Activated CD4-positive, alpha-beta T cell treated with anti-CD3 and anti-CD28 coated beads for 36 hours (primary cell): Measurements from ENCODE around the gene TET3. TPM values are rescaled to one million over a fixed set of nuclear protein-coding genes. Genes with fewer than 3 reads are reported as not detected.
A peak's percentile ranks its signal among the peaks of the same experiment; 100 is the strongest.

Experiments used
- ATAC-seq: fragments of 200-7000 bp; cut with Tn5 transposase; one replicate; pipeline ENCODE4 v1.10.0; 2021; ENCODE audit warnings: mild to moderate bottlenecking, moderate library complexity
- CTCF ChIA-PET: fragments of 350-600 bp; sonication (Branson Sonifier 250); formaldehyde crosslinking; loops from one replicate; lab custom pipeline; 2021; ENCODE audit warnings: antibody characterized with exemption; lab: Charles Lee
- POLR2A ChIA-PET: fragments of 350-600 bp; sonication (Branson Sonifier 250); formaldehyde crosslinking; loops from one replicate; lab custom pipeline; 2021; ENCODE audit warnings: antibody characterized with exemption, inconsistent platforms; lab: Charles Lee
- DNase-seq: peaks from one replicate; pipeline ENCODE4 v3.0.0-alpha.2; 2020
- H3K27ac Mint-ChIP-seq: one replicate; pipeline ENCODE4 v1.8.0; 2021; ENCODE audit warnings: mixed read lengths
- H3K27me3 Mint-ChIP-seq: one replicate; pipeline ENCODE4 v1.8.0; 2021; ENCODE audit warnings: mixed read lengths
- H3K36me3 Mint-ChIP-seq: one replicate; pipeline ENCODE4 v1.8.0; 2021; ENCODE audit warnings: low read depth, mixed read lengths
- H3K4me1 Mint-ChIP-seq: one replicate; pipeline ENCODE4 v1.8.0; 2021; ENCODE audit warnings: mixed read lengths
- H3K4me3 Mint-ChIP-seq: one replicate; pipeline ENCODE4 v1.8.0; 2021; ENCODE audit warnings: mild to moderate bottlenecking, moderate library complexity, mixed read lengths
- H3K9me3 Mint-ChIP-seq: one replicate; pipeline ENCODE4 v1.8.0; 2021; ENCODE audit warnings: low read depth, mixed read lengths
- intact Hi-C, 2 experiments: fragments of 100-400 bp; cut with DNase I in 1 of 2; cut with micrococcal nuclease in 1 of 2; formaldehyde crosslinking; loops; one replicate each; pipeline versions ENCODE4 v1.14.2 to v1.15.1; 2022 to 2024; cut with DNase I, micrococcal nuclease
- total RNA-seq, 2 experiments: library from RNA; stranded (reverse); gene quantifications; one replicate each; pipeline ENCODE4 v1.2.3, GENCODE V29; 2021

TET3 gene
- total RNA-seq, 2 experiments from 2014 or later: 15.0 to 17.3 TPM

DNA sequence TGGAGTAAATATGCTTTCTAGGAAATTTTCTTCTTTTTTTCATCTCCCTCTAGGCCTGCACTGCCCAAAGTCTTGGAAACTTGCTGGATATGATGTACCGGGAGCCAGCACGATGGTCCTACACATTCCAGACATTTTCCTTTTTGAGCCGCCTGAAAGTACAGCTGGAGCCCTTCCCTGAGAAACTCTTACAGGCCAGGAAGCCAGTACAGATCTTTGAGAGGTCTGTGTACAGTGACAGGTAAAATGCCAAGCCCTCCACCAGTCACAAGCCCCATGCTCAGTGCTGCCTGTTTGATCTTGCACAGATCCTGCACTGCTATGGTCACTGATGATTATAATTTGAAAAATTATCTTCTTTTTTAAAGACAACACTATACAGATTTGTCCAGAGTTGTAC lies 38.0 kb upstream of the TET3 start:
- H3K27ac Mint-ChIP-seq: no peak overlapping the region
- CTCF ChIA-PET: interaction anchor here (1.0 kb wide), 1 partner anchor 13 kb away, joined by 3 read pairs; no protein-coding TSS in a partner anchor

DNA sequence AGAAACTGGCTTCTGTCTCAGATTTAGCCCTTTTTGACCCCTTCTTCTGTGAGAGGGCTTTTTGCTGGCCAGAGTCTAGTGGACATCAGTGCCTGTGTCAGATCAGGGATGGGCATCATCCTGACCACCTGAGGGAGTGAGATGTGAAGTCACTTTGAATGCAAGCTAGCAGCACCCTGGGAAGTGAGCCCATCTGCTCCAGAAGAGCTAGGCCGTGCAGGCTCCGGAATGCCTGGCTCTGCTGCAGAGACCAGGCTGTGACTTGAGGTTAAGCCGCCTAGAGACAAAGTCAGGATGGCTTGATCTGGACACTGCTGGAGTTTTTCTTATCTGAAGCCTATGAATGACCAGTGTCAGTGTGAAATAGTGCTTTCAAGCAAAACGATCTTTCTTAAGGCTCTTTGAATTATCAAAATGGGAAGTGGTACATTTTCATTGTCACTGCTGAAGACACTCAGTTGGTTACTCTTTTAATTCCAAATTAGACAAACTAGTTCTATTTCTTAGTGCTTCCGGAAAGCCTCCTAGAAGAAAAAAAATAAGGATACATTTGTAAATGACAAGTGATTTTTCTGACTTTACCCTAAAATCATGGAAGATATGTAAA lies 37.2 kb upstream of the TET3 start:
- no peak for ATAC-seq
- ChIA-PET POLR2A (no interaction called here), CTCF (interaction anchor here (1.0 kb wide), 1 partner anchor 14 kb away, joined by 3 read pairs; no protein-coding TSS in a partner anchor)
- H3K4me3 Mint-ChIP-seq: no peak overlapping the region
- H3K27me3 Mint-ChIP-seq: no peaks in the 10 kb centered on the region
- H3K27ac Mint-ChIP-seq: no peak overlapping the region
- peaks cover 92% of the 10 kb centered on the region for H3K4me1 Mint-ChIP-seq
- no peaks in the 10 kb centered on the region for H3K9me3 Mint-ChIP-seq
- intact Hi-C loops: no loop called here
- DNase-seq: no peak
- peaks cover 59% of the 10 kb centered on the region for H3K36me3 Mint-ChIP-seq

More for the DNA sequence above, 38.0 kb upstream of the TET3 start:
- Mint-ChIP-seq H3K9me3 (no peaks in the 10 kb centered on the region), H3K4me3 (no peak overlapping the region), H3K27me3 (no peaks in the 10 kb centered on the region), H3K36me3 (peaks cover 53% of the 10 kb centered on the region), H3K4me1 (peaks cover 88% of the 10 kb centered on the region)
- no peak for DNase-seq
- no peak for ATAC-seq
- POLR2A ChIA-PET: no interaction called here
- intact Hi-C loops: no loop called here

DNA sequence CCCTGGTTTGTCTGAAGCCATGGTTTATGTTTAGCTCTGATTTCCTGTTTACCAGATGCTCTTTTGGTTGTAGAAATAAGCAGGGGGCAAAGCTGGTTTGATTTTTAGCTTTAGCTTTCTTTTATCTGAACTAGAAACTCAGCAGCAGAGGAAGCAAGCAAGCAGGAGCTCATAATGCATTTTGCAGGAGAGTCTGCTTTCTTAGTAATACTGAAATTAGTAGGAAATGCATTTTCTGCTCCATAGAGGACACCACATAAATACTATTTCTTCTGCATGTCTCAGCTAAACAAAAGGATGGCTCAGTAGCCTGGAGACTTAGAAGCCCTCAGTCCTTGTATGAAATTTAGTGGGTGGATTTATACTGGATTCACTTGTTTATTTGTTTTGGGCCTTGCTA lies 34.9 kb upstream of the TET3 start:
- DNase-seq (no peak), ATAC-seq (peak; percentile 42)
- Mint-ChIP-seq H3K27me3 (no peaks in the 10 kb centered on the region), H3K4me1 (peaks cover 81% of the 10 kb centered on the region), H3K27ac (no peak overlapping the region), H3K36me3 (peaks cover 57% of the 10 kb centered on the region), H3K9me3 (no peaks in the 10 kb centered on the region), H3K4me3 (no peak overlapping the region)
- intact Hi-C loops: no loop called here
- CTCF ChIA-PET: interaction anchor here (1.1 to 1.5 kb wide), 6 partner anchors 8 to 202 kb away, joined by 3 to 6 read pairs (median 4); no protein-coding TSS in a partner anchor
- POLR2A ChIA-PET: interaction anchor here (1.2 kb wide), 1 partner anchor 14 kb away, joined by 3 read pairs; no protein-coding TSS in a partner anchor

DNA sequence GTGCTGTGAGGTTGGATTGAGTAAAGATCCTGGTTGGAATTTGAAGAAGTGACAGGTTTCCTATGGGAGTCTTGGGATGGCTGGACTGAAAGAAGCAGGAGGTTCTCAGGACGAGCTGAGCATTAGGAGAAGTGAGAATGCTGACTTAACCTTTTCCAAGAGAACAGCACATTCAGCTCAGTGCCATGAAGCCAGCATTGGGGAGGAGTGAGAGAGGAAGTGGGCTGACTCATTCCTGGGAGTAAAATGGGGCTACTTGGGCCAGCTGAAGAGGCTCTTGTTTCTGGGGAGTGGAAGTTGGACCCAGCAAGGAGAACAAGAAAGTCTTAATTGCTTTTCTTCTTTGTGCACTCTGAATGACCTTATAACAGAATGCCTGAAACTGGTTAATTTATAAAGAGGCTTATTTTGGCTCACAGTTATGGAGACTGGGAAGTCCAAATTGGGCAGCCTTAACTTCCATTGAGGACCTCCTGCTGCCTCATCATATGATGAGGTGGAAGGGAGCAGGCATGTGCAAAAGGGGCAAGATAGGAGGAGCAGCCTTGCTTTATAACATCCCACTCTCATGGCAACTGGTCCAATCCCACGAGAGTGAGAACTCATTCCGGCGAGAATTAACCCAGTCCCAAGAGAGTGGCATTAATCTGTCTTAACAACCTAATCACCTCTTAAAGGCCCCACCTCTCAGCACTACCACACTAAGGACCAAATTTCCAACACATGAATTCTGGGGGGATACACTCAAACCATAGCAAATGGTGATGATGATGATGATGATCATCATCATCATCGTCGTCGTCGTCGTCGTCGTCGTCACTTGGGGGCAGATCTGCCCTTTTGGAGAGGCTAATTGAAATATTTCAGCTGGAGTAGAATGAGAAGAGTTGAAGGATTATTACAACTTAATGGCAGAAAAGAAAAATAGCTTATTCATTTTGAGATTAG lies 31.9 kb upstream of the TET3 start:
- Mint-ChIP-seq H3K9me3 (no peaks in the 10 kb centered on the region), H3K27ac (peak overlapping the region; percentile 77), H3K4me1 (peaks cover 63% of the 10 kb centered on the region), H3K27me3 (no peaks in the 10 kb centered on the region), H3K4me3 (peak overlapping the region; percentile 6), H3K36me3 (peaks cover 65% of the 10 kb centered on the region)
- CTCF ChIA-PET: interaction anchor here (0.7 to 1.5 kb wide), 2 partner anchors 17 to 29 kb away, joined by 3 to 6 read pairs; no protein-coding TSS in a partner anchor
- POLR2A ChIA-PET: no interaction called here
- intact Hi-C loops: no loop called here
- no peak for ATAC-seq
- DNase-seq: no peak

DNA sequence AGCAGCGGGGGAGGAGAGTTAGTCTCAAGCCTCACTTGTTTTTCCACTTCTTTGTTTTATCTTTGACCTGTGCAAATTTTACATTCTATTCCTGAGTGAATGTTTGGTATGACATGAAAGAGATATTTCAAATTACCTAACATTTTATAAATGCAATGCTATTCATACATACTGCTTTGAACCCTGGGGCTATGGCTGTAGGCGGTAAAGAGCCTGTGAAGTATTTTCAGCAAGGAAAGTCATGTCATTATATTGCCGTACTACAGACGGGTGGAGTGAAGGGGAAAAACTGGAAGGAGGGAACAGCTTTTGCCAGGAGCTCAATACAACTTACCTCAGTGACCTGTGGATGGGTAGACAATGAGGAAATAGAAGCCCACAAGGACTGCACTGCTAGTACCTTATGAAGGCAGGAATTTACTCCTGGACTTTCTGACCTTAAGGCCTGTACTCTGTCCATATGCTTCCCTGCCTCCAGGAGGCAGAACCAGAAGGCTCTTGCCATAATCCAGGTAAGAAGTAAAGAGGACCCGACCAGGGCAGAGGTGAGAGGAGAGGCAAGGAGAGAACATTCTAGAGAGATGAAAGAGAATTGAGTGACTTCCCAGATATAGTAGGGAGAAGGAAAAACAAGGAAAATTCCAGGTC lies 28.4 kb upstream of the TET3 start:
- no peaks in the 10 kb centered on the region for H3K9me3 Mint-ChIP-seq
- ATAC-seq (no peak), DNase-seq (no peak)
- ChIA-PET POLR2A (no interaction called here), CTCF (interaction anchor here (1.6 kb wide), 1 partner anchor 12 kb away, joined by 4 read pairs; no protein-coding TSS in a partner anchor)
- intact Hi-C loops: no loop called here
- peaks cover 67% of the 10 kb centered on the region for H3K36me3 Mint-ChIP-seq
- no peak overlapping the region for H3K27ac Mint-ChIP-seq
- H3K27me3 Mint-ChIP-seq: no peaks in the 10 kb centered on the region
- no peak overlapping the region for H3K4me3 Mint-ChIP-seq
- H3K4me1 Mint-ChIP-seq: peaks cover 36% of the 10 kb centered on the region

DNA sequence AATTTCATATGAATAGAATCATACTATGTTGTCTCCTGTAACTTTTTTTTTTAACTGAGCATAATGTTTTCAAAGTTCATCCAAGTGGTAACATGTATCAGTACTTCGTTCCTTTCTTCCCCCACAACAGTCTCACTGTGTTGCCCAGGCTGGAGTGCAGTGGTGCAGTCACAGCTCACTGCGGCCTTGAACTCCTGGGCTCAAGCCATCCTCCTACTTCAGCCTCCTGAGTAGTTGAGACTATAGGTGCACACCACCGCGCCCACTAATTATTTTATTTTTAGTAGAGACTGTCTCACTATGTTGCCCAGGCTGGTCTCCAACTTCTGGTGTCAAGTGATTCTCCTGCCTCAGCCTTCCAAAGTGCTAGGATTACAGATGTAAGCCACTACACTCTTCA lies 23.4 kb upstream of the TET3 start:
- Mint-ChIP-seq H3K27ac (no peak overlapping the region), H3K36me3 (peaks cover 45% of the 10 kb centered on the region), H3K4me3 (no peak overlapping the region), H3K4me1 (peaks cover 45% of the 10 kb centered on the region), H3K27me3 (no peaks in the 10 kb centered on the region), H3K9me3 (peaks cover 5% of the 10 kb centered on the region)
- no peak for ATAC-seq
- DNase-seq: no peak
- ChIA-PET CTCF (interaction anchor here (0.8 kb wide), 1 partner anchor 10 kb away, joined by 4 read pairs; no protein-coding TSS in a partner anchor), POLR2A (no interaction called here)
- intact Hi-C loops: no loop called here

DNA sequence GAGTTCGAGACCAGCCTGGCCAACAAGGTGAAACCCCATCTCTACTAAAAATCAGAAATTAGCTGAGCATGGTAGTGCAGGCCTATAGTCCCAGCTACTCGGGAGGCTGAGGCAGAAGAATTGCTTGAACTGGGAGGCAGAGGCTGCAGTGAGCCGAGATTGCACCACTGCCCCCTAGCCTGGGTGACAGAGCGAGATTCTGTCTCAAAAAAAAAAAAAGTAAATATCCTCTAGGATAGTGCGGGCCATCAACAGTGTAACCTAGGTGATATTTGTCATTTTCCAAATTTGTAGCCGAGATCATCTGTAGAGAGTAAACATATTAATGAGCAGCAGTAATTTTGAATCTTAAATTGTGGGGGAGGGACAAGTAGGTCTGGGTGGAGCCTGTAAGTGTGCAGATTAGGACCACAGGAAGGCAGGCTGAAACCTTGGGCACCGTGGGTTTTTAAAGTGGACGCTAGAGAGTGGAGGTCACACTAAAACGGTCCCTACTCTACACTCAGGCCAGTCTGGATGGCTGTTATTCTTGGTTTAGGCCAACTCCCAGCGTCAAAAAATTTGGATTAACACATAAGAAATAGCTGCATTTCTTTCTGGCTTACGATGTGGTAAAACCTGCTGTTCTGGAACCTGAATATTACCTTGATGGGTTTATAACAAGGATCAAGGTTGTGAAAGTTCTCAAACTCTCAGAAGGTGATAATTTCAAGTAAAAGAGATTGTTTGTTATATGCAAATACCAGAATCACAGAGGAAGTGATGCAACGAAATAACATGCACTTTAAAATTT lies 22.7 kb upstream of the TET3 start:
- peaks cover 5% of the 10 kb centered on the region for H3K9me3 Mint-ChIP-seq
- ATAC-seq (no peak), DNase-seq (no peak)
- peaks cover 39% of the 10 kb centered on the region for H3K36me3 Mint-ChIP-seq
- ChIA-PET CTCF (no interaction called here), POLR2A (no interaction called here)
- H3K4me3 Mint-ChIP-seq: no peak overlapping the region
- no peaks in the 10 kb centered on the region for H3K27me3 Mint-ChIP-seq
- H3K4me1 Mint-ChIP-seq: peaks cover 42% of the 10 kb centered on the region
- no peak overlapping the region for H3K27ac Mint-ChIP-seq
- intact Hi-C loops: loop anchor here in 1 of 2 experiments (2.0 kb wide), 1 partner anchor 23 kb away; the partner anchor contains the start of gene TET3

DNA sequence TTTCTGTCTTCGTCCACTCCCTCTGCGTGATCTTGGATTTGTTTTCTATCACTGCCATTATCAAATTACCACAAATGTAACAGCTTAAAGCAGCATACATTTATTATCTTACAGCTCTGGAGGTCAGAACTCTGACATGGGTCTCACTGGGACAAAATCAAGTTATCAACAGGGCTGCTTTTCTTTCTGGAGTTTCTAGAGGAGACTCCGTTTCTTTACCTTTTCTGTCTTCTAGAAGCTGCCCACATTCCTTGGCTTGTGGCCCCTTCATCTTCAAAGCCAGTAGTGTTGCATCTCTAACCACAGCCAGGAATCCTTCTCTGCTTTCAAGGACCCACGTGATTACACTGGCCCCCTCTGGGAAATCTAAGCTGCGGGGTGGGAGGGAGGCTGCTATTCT lies 21.9 kb upstream of the TET3 start:
- peaks cover 5% of the 10 kb centered on the region for H3K9me3 Mint-ChIP-seq
- no peaks in the 10 kb centered on the region for H3K27me3 Mint-ChIP-seq
- peaks cover 40% of the 10 kb centered on the region for H3K4me1 Mint-ChIP-seq
- CTCF ChIA-PET: interaction anchor here (1.0 to 1.5 kb wide), 2 partner anchors 24 to 54 kb away, joined by 3 to 4 read pairs; no protein-coding TSS in a partner anchor
- H3K4me3 Mint-ChIP-seq: no peak overlapping the region
- no peak for ATAC-seq
- peaks cover 35% of the 10 kb centered on the region for H3K36me3 Mint-ChIP-seq
- intact Hi-C loops: loop anchor here (1.0 to 2.0 kb wide), 7 partner anchors 9 to 131 kb away; partner anchors contain the start of genes DGUOK (in 1 of the 2) and TET3 (in 1 of the 2)
- peak overlapping the region; percentile 90 for H3K27ac Mint-ChIP-seq
- POLR2A ChIA-PET: interaction anchor here (1.1 to 1.4 kb wide), 2 partner anchors 13 to 36 kb away, joined by 3 to 6 read pairs; partner anchors contain the start of gene DGUOK
- DNase-seq: no peak

DNA sequence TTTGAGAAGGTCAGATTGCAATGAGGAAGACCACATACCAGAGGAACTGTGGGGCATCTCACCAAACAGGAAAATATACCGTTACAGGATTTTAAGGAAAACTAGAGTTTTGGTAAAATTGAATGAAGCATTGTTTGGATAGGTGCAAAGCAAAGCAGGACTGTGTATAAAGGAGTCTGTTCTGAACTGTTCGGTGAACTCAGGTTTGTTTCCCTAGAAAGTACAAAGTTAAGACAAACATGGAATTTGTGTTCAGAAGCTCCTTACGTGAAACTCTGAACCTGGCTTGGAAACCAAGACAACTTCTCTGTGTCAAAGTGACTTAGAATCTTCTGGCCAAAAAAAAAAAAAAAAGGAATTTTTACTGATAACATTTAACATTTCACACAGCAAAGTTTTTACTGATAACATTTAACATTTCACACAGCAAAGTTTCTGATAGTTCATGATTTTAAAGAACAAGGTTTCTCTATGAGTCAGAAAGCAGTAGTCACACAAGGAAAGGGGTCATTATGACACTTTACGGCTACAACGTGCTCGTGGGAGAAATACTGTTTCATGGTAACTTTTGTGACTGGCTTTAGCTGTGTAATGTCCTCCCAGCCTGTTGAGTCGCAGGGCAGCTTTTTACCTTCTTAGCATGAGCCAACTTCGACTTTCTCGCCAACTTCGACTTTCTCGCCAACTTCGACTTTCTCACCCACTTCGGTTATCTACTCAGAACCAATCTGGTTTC lies 21.2 kb upstream of the TET3 start:
- Mint-ChIP-seq H3K9me3 (peaks cover 5% of the 10 kb centered on the region), H3K4me3 (peak overlapping the region; percentile 37), H3K27ac (peak overlapping the region; percentile 90), H3K27me3 (no peaks in the 10 kb centered on the region), H3K4me1 (peaks cover 41% of the 10 kb centered on the region), H3K36me3 (peaks cover 27% of the 10 kb centered on the region)
- ATAC-seq (peak; percentile 95), DNase-seq (peak; percentile 72)
- ChIA-PET CTCF (interaction anchor here (0.6 to 1.5 kb wide), 8 partner anchors 19 to 215 kb away, joined by 3 to 5 read pairs (median 4); partner anchors contain the start of gene MOB1A), POLR2A (interaction anchor here (0.6 to 1.9 kb wide), 6 partner anchors 14 to 283 kb away, joined by 3 to 9 read pairs (median 6); partner anchors contain the start of gene DGUOK)
- intact Hi-C loops: loop anchor here (1.0 to 2.0 kb wide), 9 partner anchors 8 to 132 kb away; partner anchors contain the start of genes DGUOK (in 1 of the 2) and TET3 (in 1 of the 2)
